Measurements from ENCODE around the gene RIMBP2.

Gene RIMBP2

DNA sequence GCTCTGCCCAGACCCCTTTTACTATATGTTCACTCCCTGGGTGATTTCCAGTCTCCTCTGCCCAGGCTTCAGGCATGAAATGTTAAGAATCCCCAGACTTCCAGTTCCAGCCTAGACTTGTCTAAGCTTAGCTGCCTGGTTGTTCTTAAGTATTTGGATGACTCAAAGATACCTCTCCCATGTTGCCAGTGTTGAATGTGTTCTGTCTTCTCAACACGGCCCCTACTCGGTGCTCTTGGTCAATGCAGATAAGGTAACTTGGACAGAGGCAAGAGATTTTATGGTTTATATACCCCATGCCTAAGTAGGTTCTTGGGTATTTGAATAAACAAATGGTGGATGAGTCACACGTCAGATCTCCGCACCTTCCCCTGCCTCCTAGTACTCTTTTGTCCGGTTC lies 364.8 kb downstream of the RIMBP2 start:
- DNase-seq (ENCODE audit: low read depth in 2 of 3, low spot score in 2 of 3): no peak

GRCh38 chr12:130350715-130351114 lies 365.4 kb downstream of the RIMBP2 start:
- DNase-seq (ENCODE audit: low read depth in 2 of 3, low spot score in 2 of 3): no peak

- no peak for DNase-seq (ENCODE audit: low read depth in 2 of 3, low spot score in 2 of 3)
Measured at GRCh38 chr12:130347588-130347987, 368.5 kb downstream of the RIMBP2 start.
